ENCODE data around the gene CDC73. TPM values are rescaled to one million over a fixed set of nuclear protein-coding genes. Genes with fewer than 3 reads are reported as not detected.

Gene CDC73
- total RNA-seq, 2 experiments from 2014 or later = 12.9 to 50.0 TPM

DNA sequence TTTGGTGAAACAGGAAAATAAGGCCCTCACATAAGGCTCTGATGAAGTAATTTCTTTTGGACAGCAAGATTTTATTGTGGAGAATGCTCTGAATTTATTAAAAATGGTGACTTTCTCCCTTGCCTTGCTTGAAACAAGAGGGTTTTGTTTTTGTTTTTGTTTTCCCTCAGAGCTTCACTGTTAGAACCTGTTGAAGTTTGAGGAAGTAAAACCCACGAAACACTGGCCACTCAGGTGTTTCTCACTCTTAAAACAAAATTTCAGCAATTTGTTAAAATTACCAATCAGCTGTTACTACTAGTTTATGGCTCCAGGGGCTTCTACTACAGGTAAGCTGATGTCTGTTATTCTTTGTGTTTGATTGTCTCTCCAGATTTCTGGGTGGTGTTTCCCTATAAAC is 177.2 kb downstream of the CDC73 start:
- no peak overlapping the region for H3K27ac ChIP-seq (ENCODE audit: low read depth, low read length, poor library complexity, severe bottlenecking)
- no peak overlapping the region for H3K4me3 ChIP-seq (ENCODE audit: low read depth, low read length, poor library complexity, severe bottlenecking)
- H2AFZ ChIP-seq (ENCODE audit: low read length) = no peak overlapping the region
- no peaks in the 10 kb centered on the region for H3K36me3 ChIP-seq (ENCODE audit: insufficient read depth, low read length)
- TF ChIP-seq EZH2phosphoT487 (IDR thresholded peaks at IDR 0.05; ENCODE audit: borderline replicate concordance, low read depth, low read length) = no peak
- TF ChIP-seq, protein P1, sequence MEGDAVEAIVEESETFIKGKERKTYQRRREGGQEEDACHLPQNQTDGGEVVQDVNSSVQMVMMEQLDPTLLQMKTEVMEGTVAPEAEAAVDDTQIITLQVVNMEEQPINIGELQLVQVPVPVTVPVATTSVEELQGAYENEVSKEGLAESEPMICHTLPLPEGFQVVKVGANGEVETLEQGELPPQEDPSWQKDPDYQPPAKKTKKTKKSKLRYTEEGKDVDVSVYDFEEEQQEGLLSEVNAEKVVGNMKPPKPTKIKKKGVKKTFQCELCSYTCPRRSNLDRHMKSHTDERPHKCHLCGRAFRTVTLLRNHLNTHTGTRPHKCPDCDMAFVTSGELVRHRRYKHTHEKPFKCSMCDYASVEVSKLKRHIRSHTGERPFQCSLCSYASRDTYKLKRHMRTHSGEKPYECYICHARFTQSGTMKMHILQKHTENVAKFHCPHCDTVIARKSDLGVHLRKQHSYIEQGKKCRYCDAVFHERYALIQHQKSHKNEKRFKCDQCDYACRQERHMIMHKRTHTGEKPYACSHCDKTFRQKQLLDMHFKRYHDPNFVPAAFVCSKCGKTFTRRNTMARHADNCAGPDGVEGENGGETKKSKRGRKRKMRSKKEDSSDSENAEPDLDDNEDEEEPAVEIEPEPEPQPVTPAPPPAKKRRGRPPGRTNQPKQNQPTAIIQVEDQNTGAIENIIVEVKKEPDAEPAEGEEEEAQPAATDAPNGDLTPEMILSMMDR (conservative IDR thresholded peaks at IDR 0.05; ENCODE audit: low read length) = no peak
- H3K9me3 ChIP-seq (ENCODE audit: low read length) = no peaks in the 10 kb centered on the region
- ChIA-PET POLR2A (interaction anchor here (0.5 to 0.9 kb wide), 4 partner anchors 30 to 809 kb away, joined by 3 to 5 read pairs (median 4); no protein-coding TSS in a partner anchor), CTCF (ENCODE audit: unreplicated experiment) (no interaction called here)
- no peaks in the 10 kb centered on the region for H3K9me2 ChIP-seq (ENCODE audit: insufficient read depth, low read length)
- no peaks in the 10 kb centered on the region for H3K79me2 ChIP-seq (ENCODE audit: insufficient read depth, low read depth, low read length)
- no TSS peak for BruUV-seq (replicated peaks)
- DNase-seq (ENCODE audit: low spot score) = no peak
- no peaks in the 10 kb centered on the region for H3K4me1 ChIP-seq (ENCODE audit: insufficient read depth, low read length, poor library complexity, severe bottlenecking)
- intact Hi-C loops (cut with micrococcal nuclease; ENCODE audit: unreplicated experiment) = no loop called here
- H3K4me2 ChIP-seq (ENCODE audit: low read length) = no peak overlapping the region
- no peaks in the 10 kb centered on the region for H4K20me1 ChIP-seq (ENCODE audit: insufficient read depth, low read length)

DNA sequence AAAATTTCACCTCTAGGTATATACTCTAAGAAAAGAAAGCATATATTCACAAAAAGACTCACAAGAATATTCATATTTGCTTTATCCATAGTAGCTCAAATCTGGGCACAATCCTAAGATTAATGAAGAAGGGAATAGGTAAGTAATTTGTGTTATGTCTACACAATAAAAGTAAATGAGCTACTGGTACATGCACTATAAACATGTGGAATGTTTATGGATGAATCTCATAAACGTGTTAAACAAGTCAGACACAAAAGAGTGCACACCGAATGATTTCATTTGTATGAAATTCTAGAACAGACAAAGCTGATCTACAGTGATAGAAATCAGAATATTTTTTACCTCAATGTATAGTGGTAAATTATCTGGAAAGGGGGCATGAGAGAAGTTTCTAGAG is 179.9 kb downstream of the CDC73 start:
- no peak overlapping the region for H3K4me2 ChIP-seq (ENCODE audit: low read length)
- H4K20me1 ChIP-seq (ENCODE audit: insufficient read depth, low read length) = no peaks in the 10 kb centered on the region
- H3K36me3 ChIP-seq (ENCODE audit: insufficient read depth, low read length) = no peaks in the 10 kb centered on the region
- no peak for TF ChIP-seq EZH2phosphoT487 (IDR thresholded peaks at IDR 0.05; ENCODE audit: borderline replicate concordance, low read depth, low read length)
- TF ChIP-seq, protein P1 (conservative IDR thresholded peaks at IDR 0.05; ENCODE audit: low read length) = no peak
- H3K79me2 ChIP-seq (ENCODE audit: insufficient read depth, low read depth, low read length) = no peaks in the 10 kb centered on the region
- intact Hi-C loops (cut with micrococcal nuclease; ENCODE audit: unreplicated experiment) = no loop called here
- BruUV-seq (replicated peaks) = no TSS peak
- DNase-seq (ENCODE audit: low spot score) = no peak
- no peaks in the 10 kb centered on the region for H3K4me1 ChIP-seq (ENCODE audit: insufficient read depth, low read length, poor library complexity, severe bottlenecking)
- ChIA-PET CTCF (ENCODE audit: unreplicated experiment) (no interaction called here), POLR2A (no interaction called here)
- no peak overlapping the region for H3K4me3 ChIP-seq (ENCODE audit: low read depth, low read length, poor library complexity, severe bottlenecking)
- H3K9me2 ChIP-seq (ENCODE audit: insufficient read depth, low read length) = no peaks in the 10 kb centered on the region
- no peak overlapping the region for H3K27ac ChIP-seq (ENCODE audit: low read depth, low read length, poor library complexity, severe bottlenecking)
- no peaks in the 10 kb centered on the region for H3K9me3 ChIP-seq (ENCODE audit: low read length)
- H2AFZ ChIP-seq (ENCODE audit: low read length) = no peak overlapping the region

DNA sequence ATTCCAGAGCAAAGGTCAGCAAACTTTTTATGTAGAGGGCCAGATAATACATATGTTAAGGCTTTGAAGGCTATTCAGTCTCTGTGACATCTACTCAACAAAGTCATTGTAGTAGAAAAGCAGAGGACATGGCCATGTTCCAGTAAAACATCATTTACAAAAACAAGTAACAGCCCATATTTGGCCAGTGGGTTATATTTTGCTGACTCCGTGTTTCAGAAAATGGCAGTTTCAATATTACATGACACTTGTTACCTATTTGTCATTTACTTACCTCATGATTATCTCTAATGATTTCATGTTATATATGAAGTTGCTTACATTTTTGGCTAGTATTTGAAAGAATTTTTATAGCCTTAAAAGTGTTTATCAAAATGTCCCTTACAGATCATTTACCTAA is 182.0 kb downstream of the CDC73 start:
- no peak for TF ChIP-seq EZH2phosphoT487 (IDR thresholded peaks at IDR 0.05; ENCODE audit: borderline replicate concordance, low read depth, low read length)
- TF ChIP-seq, protein P1 (conservative IDR thresholded peaks at IDR 0.05; ENCODE audit: low read length) = no peak
- no peaks in the 10 kb centered on the region for H3K4me1 ChIP-seq (ENCODE audit: insufficient read depth, low read length, poor library complexity, severe bottlenecking)
- no TSS peak for BruUV-seq (replicated peaks)
- H3K27ac ChIP-seq (ENCODE audit: low read depth, low read length, poor library complexity, severe bottlenecking) = no peak overlapping the region
- no peak overlapping the region for H3K4me2 ChIP-seq (ENCODE audit: low read length)
- ChIA-PET POLR2A (no interaction called here), CTCF (ENCODE audit: unreplicated experiment) (no interaction called here)
- no peaks in the 10 kb centered on the region for H3K79me2 ChIP-seq (ENCODE audit: insufficient read depth, low read depth, low read length)
- H3K9me2 ChIP-seq (ENCODE audit: insufficient read depth, low read length) = no peaks in the 10 kb centered on the region
- no peaks in the 10 kb centered on the region for H4K20me1 ChIP-seq (ENCODE audit: insufficient read depth, low read length)
- H3K36me3 ChIP-seq (ENCODE audit: insufficient read depth, low read length) = no peaks in the 10 kb centered on the region
- DNase-seq (ENCODE audit: low spot score) = no peak
- H2AFZ ChIP-seq (ENCODE audit: low read length) = no peak overlapping the region
- no peak overlapping the region for H3K4me3 ChIP-seq (ENCODE audit: low read depth, low read length, poor library complexity, severe bottlenecking)
- H3K9me3 ChIP-seq (ENCODE audit: low read length) = no peaks in the 10 kb centered on the region
- intact Hi-C loops (cut with micrococcal nuclease; ENCODE audit: unreplicated experiment) = no loop called here

Small RNA genes lying within 50 kb of the gene (microRNA-seq; reads per million reads assigned to microRNA genes)
- gene MIR1278 (ENCODE audit: borderline replicate concordance) = 2.3 reads per million

Small RNA genes lying within 50 kb of the gene (small RNA-seq; reads per million reads assigned to genes)
- gene MIR1278 = not detected

Other genes with a start within 250 kb of the CDC73 start
- 28.6 and 32.7 TPM in 2 replicates for gene UCHL5, start 62.7 kb upstream of the CDC73 start, total RNA-seq (2014; rRNA removed; shearing (Covaris generic))
- 82.5 TPM in 2 replicates for gene UCHL5, start 62.7 kb upstream of the CDC73 start, total RNA-seq (2022)
- 70.4 and 72.4 TPM in 2 replicates for gene RO60, start 62.4 kb upstream of the CDC73 start, total RNA-seq (2014; rRNA removed; shearing (Covaris generic))
- 77.0 and 83.3 TPM in 2 replicates for gene RO60, start 62.4 kb upstream of the CDC73 start, total RNA-seq (2022)
- gene GLRX2, start 16.6 kb upstream of the CDC73 start, total RNA-seq (2014; rRNA removed; shearing (Covaris generic)) = 10.6 and 11.0 TPM in 2 replicates
- 21.9 and 24.0 TPM in 2 replicates for gene GLRX2, start 16.6 kb upstream of the CDC73 start, total RNA-seq (2022)
- not detected in 2 replicates for gene B3GALT2, start 64.6 kb downstream of the CDC73 start, total RNA-seq (2014; rRNA removed; shearing (Covaris generic))
- gene B3GALT2, start 64.6 kb downstream of the CDC73 start, total RNA-seq (2022) = not detected in 2 replicates